Measurements from ENCODE around the gene GAS6.

GAS6 gene

DNA sequence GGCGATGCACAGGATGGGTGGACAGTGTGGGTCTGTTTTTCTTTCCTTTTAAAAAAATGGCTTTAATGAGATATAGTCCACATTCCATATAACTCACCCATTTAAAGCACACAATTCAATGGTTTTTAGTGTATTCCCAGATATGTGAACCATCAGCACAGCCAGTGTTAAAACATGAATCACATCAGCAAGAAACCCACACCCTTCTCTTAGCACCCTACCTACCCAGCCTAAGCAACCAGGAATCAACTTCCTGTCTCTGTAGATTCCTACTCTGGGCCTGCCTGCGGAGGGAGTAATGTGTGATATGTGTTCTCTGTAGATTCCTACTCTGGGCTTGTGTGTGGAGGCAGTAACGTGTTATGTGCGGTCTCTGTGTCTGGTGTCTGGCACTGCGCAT lies 92.9 kb downstream of the GAS6 start:
- DNase-seq (ENCODE audit: low read depth, low spot score): no peak
